CD4-positive, alpha-beta T cell treated with Interleukin-4 for 1 hour (primary cell): ENCODE data around the gene PBX4.
"Not testable (repeated sequence)": the region's sequence is repeated elsewhere in the genome, so short reads cannot be mapped to it uniquely, and the experiment has no call there.

ENCODE experiments used
- DNase-seq, 2 donors: peaks; one replicate each; pipeline ENCODE4 v3.0.0-alpha.2; 2020 to 2022

The PBX4 gene, protein sequence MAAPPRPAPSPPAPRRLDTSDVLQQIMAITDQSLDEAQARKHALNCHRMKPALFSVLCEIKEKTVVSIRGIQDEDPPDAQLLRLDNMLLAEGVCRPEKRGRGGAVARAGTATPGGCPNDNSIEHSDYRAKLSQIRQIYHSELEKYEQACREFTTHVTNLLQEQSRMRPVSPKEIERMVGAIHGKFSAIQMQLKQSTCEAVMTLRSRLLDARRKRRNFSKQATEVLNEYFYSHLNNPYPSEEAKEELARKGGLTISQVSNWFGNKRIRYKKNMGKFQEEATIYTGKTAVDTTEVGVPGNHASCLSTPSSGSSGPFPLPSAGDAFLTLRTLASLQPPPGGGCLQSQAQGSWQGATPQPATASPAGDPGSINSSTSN

DNA sequence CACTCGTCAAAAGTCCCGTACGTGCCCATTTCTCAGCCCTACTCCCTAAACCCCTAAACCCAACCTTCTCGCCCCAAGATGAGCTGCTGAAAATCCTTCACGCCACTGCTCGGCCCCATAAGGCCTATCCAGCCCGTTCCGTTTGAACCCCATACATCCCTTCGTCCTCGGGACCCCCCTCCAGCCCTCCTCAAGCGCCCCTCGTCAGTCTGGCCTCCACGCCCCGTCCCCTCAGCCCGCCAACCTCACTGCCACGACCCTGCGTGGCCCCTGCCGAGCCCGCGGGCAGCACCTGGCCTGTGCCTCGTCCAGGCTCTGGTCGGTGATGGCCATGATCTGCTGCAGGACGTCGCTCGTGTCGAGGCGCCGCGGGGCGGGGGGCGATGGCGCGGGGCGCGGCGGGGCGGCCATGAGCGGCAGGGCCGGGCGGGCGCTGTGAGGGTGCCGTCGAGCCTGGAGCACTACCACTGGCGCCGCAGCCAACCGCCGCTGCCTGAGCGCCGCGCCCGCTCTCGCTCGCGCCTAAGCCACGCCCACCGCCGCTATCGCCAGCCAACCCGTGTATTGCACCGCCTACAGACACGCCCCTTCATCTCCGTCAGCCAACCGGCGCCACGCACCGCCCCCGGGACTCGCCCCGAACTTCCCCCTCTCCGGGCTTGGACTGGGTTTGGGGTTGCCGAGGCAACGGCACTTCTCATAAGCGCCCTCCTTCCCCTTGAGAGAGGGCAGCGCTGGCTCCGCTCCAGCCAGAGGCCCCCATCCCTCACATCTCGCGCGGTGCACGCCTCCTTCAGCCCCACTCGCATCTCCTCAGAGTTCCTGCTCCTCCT lies at the start of gene PBX4:
PBX4 (minus strand) TSS at position 469 of the 833 bp plus-strand sequence; CDS start at position 411, 58 bp downstream.
- peak; percentile 99 for DNase-seq

DNA sequence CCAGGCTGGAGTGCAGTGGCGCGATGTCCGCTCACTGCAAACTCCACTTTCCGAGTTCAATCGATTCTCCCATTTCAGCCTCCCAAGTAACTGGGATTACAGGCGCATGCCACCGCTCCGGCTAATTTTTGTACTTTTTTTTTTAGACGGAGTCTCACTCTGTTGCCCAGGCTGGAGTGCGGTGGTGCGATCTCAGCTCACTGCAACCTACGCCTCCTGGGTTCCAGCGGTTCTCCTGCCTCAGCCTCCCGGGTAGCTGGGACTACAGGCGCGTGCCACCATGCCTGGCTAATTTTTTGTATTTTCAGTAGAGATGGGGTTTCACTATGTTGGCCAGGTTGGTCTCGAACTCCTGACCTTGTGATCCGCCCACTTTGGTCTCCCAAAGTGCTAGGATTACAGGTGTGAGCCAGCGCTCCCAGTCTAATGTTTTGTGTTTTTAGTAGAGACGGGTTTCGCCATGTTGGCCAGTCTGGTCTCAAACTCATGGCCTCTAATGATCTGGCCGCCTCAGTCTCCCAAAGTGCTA lies 47.0 kb upstream of the PBX4 start:
- not testable (repeated sequence) for DNase-seq

DNA sequence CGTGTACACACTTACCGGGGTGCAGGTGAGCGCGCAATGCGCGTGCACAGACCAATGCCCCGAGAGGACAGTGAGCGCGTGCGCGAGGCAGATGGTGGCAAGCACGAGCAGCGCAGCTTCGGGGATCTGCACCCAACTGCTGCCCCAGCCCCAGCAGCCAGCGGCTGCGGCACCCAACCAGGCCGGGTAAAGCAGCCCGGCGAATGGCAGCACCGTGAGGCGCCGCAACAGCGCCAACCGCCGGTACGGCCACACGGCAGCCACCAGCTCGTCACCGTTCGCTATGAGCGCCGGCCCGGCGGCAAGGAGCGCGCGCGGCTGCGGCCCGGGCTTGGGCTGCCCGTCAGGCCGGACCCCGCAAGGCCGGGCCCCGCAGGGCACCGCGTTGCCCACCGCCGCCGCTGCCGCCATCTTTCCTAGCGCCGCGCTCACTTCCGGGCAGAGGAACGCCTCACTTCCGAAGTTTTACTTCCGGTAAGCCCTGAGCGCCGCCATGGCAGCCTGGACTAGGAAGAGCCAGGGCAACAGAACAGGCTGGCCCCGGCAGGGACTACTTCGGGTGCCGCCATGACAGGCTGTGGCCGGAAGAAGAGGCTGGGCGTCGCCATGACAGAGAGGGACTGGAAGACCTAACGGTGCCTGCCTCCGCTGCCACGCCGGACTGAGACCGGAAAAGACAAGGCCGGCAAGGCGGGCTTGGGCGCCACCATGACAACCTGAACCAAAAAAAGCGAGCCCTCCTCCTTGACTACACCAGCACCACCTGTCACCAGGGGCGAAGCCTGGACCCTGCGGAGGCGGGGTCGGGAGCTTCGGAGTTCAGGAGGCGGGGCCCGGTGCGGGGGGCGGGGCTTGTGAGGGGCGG lies 45.0 kb upstream of the PBX4 start, which contains the start of gene ATP13A1:
ATP13A1 (minus strand) TSS at position 421 of the 865 bp plus-strand sequence; CDS start at position 411, 10 bp downstream.
- peak; percentile 97 to 98 for DNase-seq

DNA sequence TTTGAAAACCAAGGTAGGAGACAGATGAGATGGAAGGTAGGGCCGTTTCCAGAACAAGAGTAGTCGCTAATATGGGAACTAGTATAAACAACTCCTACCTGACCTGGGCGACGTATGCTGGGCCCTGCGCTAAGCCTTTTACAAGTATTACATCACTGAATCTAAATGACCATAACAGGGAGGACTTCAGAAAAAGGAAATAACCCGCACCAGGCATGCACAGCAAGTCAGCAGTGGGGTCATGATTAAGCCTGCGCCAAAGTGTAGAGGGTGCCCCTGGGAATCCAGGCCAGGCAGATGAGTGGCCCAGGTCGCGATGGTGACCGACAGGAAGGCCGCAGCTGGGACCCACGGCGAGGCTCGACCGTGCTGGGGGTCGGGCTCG lies 44.4 kb upstream of the PBX4 start:
- no peak for DNase-seq

DNA sequence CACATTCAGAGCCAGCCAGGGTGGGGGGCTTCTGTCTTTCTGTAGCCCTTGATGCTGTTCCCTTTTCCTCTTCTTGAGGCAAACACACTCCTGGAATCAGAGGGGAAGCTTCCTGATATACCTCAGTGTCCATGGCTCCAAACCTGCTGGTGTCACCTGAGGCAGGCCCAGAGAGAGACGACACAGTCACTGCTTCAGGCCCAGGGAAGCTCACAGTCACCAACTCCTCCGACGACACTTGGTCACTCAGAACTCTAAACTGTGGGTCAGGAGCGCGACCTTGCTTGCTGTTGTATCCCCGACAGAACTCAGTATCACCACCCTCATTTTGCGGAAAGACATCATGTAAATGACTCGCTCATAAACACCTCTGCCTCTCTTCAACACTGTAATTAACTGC lies 43.9 kb upstream of the PBX4 start:
- DNase-seq = no peak

DNA sequence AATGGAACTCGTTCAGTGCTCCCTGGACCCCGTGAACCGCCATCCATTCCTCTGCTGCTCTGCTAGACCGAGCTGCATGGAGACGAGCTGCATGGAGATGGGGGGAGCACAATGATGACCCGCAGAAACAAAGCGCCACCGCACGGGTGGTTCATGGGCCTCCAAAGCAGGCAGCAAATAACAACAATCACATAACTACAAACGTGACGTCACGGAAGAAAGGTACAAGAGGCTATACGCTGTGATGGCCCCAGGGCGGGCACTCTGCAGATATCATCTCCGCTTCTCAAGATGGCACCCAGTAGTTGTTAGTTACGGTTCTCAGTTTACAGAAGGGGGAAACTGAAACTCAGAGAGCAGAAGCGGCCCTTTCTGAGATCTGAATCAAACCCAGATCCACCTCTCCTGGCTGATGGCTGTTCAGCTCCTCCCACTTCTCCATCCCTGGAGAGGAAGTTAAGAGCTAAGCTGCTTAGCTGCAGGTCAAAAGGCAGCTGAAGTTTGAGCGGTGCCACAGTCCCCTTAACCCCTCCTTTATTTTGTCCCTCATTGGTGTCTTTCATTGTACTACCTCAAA lies 43.3 kb upstream of the PBX4 start:
- DNase-seq = peak; percentile 70

DNA sequence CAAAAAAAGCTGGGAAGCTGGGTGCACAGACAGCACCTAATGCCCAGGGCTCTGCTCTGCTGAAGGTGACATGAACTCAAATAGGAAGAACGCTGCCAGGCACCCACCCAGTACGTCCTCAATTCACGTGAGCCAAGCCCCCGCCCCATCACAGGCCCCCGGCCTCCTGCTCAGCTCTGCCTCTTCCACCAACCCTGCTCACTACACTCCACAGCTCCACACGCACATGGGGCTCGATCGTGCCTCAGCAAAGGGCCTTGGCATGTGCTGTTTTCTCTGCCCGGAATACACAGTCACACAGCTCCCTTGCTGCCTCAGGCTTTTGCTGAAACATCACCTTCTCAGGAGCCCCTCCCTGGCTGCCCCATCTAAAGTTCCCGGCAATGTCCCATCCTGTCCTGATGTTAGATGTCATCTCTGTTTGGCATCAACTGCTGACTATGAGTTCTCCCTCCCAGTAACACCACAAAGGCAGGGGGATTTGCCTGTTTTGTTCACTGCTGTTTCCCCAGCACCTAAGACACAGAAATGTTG lies 42.7 kb upstream of the PBX4 start:
- no peak for DNase-seq

DNA sequence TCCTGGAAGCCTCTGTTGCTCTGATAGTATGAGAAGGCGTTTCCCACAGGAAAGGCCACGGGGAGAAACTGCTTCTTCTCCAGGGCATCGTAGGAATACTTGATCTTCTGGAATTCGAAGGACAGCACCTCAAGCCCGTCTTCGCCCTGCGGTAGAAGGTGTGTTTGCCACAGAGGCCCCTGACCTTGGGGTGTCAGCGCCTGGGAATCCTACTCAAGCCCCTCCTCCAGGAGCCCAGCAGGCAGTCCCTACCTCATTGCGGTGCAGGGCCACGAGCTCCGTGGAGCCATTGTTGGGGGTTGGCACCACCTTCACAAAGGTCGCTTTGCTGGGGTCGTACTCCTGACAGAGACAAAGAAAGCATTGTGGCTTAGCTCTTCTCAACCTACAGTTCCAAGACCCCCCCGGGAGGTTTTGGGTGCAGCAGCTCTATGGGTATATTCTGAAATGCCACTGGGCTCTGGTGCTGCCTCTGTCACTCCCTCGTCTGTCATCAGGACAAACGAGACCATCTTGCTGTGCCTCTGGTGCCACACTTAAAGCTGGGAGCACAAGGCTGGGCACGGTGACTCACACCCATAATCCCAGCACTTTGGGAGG lies 41.3 kb upstream of the PBX4 start:
- no peak for DNase-seq

DNA sequence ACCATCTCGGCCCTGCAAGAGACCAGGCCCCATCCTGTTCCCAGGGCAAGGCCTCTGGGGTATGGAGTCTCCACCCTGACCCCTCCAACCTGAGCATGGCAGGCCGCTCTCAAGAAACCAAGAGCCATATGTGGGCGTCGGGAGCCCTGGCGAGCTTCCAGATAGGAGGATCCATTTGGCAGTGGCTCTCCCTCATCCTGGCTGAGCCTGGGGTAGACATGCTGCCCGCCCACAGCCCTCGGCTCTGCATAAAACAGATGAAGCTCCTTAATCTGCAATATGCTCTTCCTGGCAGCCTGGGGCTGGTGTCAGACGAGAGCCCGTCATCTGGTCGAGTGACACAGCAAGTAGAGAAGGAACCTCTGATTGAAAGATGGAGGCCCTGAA lies 38.9 kb upstream of the PBX4 start:
- DNase-seq = no peak

DNA sequence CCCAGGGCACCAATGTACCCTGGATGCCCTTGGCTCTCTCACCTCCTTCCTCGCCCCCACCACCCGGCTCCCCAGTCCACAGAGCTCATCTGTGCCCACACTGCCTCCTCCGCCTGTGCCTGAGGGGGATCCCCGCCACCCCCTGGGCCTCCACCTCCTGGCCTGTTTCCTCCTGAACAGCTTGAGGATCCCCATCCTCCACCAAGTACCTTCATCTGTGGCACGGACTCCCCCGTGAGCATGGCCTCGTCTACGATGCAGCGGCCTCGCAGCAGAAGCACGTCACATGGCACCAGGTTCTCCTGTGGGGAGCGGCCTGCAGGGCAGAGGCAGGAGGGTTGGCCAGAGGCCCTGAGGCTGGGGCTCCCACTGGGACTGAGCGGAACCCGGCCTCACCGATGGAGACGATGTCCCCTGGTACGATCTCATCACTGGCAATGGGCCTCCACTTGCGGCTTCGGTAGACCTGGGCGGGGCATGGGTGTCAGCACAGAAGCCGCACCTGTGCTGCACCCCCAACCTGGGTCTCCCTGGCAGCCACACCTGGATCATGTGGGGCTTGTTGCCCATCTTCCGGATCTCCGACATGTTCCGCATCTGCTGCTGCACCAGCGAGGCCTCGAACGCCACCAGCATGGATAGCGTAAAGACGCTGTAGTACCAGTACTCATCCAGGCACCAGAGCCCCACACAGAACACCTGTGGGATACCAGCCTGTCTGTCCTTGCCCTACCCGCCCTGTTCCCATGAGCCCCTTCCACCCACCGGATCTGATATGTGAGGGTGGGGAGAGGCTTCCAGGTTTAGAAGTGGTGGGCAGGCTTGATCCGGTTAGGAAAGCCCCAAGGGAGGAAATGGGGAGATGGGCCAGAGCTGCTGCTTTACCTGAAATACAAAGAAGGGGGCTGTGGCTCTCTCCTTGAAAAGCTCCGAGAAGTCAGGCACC lies 38.2 kb upstream of the PBX4 start:
- DNase-seq = no peak

DNA sequence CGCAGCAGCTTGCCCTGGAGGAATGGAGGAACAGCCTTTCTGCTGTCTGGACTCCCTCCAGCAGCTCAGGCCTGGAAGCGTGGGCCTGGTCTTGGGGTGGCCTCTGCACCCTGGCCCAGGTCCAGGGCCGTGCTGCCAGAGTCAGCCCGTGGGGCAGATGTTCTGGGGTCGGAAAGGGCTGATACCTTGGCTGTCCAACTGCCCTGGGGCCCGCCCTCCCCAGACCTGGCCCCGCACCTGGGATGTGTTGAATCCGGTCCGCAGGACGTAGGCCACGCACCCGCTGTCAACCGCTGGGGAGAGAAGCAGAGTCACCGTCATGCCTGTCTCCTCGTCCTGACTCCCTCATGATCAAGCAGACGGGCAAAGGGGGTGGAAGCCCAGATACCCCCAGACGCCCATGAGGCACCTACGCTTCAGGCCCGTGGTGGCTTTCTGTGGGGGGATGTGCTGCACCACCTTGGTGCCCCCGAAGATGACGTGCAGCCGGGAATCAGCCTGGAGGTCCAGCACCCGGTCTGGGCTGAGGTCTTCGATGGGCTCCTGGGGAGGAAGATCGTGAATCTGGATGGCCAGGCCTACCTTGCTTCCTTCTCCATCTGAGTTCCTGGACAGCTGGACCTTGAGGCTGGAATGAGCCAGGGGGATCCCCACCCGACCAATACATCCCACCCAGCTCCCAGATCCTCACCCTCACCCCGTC lies 37.3 kb upstream of the PBX4 start:
- DNase-seq = no peak

DNA sequence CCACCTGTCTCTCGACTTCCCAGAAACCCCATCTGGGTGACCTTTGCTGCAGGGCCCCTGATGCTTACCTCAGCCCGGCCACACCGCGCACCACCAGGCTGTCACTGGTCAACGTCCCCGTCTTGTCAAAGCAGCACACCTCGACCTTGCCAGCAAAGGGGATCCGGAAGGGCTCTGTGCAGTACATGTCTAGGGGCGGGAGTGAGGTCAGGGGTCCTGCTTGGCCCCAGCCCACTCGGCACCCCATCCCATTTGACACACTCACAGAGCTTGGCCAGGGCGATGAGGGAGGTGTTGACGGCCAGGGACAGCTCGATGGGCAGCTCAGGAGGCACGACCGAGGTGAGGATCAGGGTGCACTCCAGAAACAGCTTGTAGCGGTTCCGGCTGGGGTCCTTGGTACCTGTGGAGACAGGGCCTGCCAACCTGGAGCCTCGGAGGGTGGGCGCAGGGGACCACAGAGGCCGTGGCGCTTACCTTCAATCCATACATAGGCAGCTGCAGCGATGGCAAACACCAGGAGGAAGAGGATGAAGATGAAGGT lies 36.6 kb upstream of the PBX4 start:
- DNase-seq = no peak

DNA sequence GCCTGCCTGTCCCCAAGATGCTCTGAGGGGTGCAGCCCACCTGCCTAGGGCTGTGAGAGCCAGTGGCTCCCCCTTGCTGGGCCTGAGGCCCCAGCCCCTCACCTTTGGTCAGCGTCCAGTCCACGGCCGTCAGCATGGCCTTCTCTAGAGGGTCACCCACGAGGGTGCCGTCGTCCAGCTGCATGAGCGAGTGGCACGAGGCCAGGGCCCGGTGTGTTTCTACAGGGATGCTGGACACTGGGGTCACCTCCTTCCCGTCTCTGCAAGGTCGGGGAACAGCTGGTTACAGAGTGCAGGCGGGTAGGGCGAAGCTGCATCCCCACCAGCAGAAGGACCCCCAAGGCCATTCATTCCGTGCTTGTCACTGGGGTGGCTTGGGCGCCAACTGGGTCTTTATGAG lies 36.0 kb upstream of the PBX4 start:
- DNase-seq = no peak

DNA sequence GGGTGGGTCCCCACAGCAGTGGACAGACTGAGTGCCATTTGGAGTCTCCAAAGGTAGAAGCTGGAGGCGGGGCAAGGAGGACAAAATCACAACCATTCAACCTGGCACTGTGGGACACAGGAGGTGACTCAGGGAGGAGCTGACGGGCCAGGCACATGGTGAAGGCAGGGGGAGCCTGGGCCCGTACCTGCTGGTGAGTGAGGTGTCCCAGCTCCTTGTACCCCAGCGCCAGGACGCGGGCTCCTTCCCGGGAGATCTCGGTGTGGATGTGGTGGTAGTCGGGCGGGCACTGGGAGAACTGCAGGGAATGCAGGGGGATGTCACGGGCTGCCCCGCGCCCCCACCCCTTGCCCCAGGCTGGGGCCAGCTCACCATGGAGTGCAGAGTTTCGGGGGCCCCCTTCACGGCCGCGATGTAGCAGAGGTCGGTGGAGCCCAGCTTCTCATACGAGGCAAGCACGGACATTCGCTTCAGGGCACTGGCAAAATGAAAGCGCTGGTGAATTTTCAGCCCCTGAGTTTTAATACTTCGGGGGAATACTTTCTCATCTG lies 35.2 kb upstream of the PBX4 start:
- DNase-seq = no peak

DNA sequence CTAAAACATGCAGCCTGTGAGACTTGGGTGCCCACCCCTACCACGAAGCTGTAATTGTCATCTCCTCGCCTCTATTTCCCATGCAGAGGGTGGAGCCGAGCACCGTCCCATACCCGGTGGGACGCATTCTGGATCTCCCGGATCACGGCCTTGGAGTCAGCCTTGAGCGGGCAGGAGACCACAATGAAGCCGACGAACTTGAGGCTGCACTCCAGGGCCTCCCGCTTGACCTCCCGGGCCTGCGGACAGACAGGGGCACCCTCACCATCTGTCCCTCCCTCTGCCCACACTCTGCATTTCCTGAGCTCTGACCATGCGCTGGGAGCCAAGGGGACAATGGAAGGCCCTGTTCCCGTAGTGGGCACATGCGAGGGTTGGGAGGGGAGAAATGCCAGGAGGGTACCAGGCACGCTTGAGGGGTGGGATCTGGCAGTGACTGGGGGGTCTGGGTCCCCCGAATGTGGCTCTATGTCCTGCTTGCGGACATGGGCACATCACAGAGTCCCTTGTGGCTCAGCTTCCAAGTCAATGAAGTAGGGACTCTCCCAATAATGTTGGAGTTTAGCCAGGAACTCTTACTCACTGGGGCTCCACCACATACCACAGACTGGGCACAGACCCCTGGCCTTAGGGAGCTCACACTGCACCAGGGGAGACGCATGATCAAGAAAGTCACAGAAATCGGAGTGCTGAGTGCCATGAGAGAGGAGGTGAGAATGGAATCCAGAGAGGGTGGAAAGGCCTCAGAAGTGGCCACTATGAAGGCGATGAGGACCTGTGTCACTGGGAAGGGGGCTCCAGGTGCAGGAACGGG lies 34.2 kb upstream of the PBX4 start:
- DNase-seq = no peak

DNA sequence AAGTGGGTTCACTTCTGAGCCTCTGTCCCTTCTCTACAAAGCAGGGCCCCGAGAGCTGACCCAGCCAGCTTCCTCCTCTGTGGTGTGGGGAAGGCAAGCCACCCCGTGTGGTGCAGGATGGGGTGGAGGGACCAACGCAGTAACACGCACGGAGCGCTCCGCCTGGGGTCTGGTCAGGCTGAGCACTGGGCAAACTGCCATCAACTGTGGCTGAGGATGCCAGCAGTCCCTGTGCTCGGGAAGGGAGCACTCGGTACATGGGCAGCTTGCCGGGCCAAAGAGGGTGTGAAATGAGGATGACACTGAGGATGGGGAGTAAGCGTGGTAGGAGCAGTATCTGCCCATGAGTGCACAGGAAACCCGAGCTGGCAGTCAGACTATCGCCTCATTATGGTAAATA lies 32.6 kb upstream of the PBX4 start:
- DNase-seq = no peak

DNA sequence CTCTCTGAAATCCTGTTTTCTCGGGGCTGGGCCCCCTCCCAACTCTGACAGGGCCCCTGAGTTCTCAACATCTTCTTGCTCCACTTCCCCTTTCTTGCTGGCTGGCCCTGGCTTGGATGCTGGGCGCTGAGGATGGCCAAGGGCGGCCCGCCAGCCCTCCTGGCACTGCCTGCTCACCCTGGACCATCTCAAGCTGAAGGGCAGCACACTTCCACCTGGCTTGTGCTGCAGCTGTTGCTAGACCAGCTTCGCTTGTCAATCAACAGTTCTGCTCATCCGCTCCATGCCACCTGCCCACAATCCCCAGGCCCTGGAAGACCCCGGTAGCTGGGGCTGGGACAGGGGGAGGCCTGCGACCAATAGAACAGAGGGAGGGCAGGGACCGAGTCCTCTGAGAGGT lies 31.8 kb upstream of the PBX4 start:
- no peak for DNase-seq

DNA sequence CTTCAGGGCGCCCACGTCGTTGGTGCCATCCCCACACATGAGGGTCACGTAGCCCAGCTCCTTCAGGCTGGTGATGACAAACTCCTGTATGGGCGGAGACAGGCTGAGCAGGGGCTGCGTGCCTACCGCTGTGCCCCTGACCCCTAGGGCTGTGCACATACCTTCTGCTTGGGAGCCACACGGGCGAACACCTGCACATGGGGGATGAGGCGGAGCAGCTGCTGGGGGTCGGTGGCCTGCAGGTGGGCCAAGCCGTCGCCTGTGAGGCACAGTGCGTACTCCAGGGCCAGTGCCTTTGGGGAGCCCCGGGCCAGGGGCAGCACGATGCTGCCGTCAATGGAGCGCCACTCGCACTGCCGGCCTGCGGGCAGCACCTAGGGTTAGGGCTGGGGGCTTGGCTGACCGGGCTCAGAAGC lies 31.1 kb upstream of the PBX4 start:
- DNase-seq = no peak
